HEK293 (cell line): Measurements from ENCODE around the gene TSHZ2.

Source experiments
- CTCF ChIA-PET: fragments of 350-600 bp; formaldehyde crosslinking; extraction: SDS; loops from one replicate; lab custom pipeline; 2021; ENCODE audit warnings: antibody characterized with exemption; lab: Yijun Ruan, JAX
- POLR2A ChIA-PET: fragments of 300-600 bp; formaldehyde crosslinking; extraction: SDS; loops from one replicate; lab custom pipeline; 2020; ENCODE audit warnings: antibody characterized with exemption, inconsistent platforms; lab: Yijun Ruan, JAX
- H3K27ac ChIP-seq: fragments of 200-500 bp; sonication (Bioruptor generic); 2 replicates; pipeline ENCODE4 v1.5.1; 2014; ENCODE audit warnings: low read depth, low read length, control low read depth, inconsistent platforms; ENCODE audit errors: extremely low read depth
- H3K36me3 ChIP-seq, 2 experiments: fragments of 200-500 bp in 1 of 2; sonication (Bioruptor generic) in 1 of 2; 1 replicate in 1 of 2; 2 replicates in 1 of 2; pipeline ENCODE4 v1.5.1; 2014 to 2017; ENCODE audit warnings: inconsistent platforms in 2 of 2, low read length in 2 of 2; ENCODE audit not compliant: control insufficient read depth in 2 of 2, insufficient read depth in 1 of 2
- H3K4me1 ChIP-seq: fragments of 200-500 bp; sonication (Bioruptor generic); 2 replicates; pipeline ENCODE4 v1.5.1; 2014; ENCODE audit warnings: mild to moderate bottlenecking, low read length, inconsistent platforms; ENCODE audit not compliant: control insufficient read depth, insufficient read depth
- H3K4me3 ChIP-seq: 2 replicates; pipeline ENCODE4 v1.5.1; 2011; ENCODE audit warnings: low read depth, mild to moderate bottlenecking, control low read depth, low read length, moderate library complexity
- H3K9me3 ChIP-seq: fragments of 200-500 bp; sonication (Bioruptor generic); 2 replicates; pipeline ENCODE4 v1.5.1; 2014; ENCODE audit warnings: low read depth, low read length, inconsistent platforms; ENCODE audit not compliant: control insufficient read depth, insufficient read depth
- GLI2 ChIP-seq: fragments of 450-650 bp; formaldehyde crosslinking; IDR thresholded peaks from 2 replicates; pipeline ENCODE4; 2017; ENCODE audit warnings: missing biosample characterization, missing genetic modification characterization, low read depth, borderline replicate concordance
- OVOL3 ChIP-seq: fragments of 450-650 bp; formaldehyde crosslinking; IDR thresholded peaks from 2 replicates; pipeline ENCODE4 v1.5.1; 2016; ENCODE audit warnings: missing biosample characterization, missing genetic modification characterization
- REPIN1 ChIP-seq: fragments of 450-650 bp; formaldehyde crosslinking; IDR thresholded peaks from 2 replicates; pipeline ENCODE4 v1.5.1; 2017; ENCODE audit warnings: missing biosample characterization, missing genetic modification characterization, low read depth
- SP2 ChIP-seq: fragments of 450-650 bp; formaldehyde crosslinking; IDR thresholded peaks from 2 replicates; pipeline ENCODE4 v1.5.1; 2016; ENCODE audit warnings: missing biosample characterization, missing genetic modification characterization
- WT1 ChIP-seq: fragments of 450-650 bp; formaldehyde crosslinking; IDR thresholded peaks from 2 replicates; pipeline ENCODE4 v1.5.1; 2016; ENCODE audit warnings: missing biosample characterization, missing genetic modification characterization
- ZFP41 ChIP-seq: fragments of 450-650 bp; formaldehyde crosslinking; IDR thresholded peaks from 2 replicates; pipeline ENCODE4 v1.5.1; 2016; ENCODE audit warnings: missing biosample characterization, missing genetic modification characterization, borderline replicate concordance
- ZNF174 ChIP-seq: fragments of 450-650 bp; formaldehyde crosslinking; IDR thresholded peaks from 2 replicates; pipeline ENCODE4 v1.5.0; 2017; ENCODE audit warnings: missing biosample characterization, mild to moderate bottlenecking, missing genetic modification characterization
- ZNF2 ChIP-seq: fragments of 450-650 bp; formaldehyde crosslinking; IDR thresholded peaks from 2 replicates; pipeline ENCODE4 v1.5.1; 2016; ENCODE audit warnings: missing biosample characterization, missing genetic modification characterization
- ZNF24 ChIP-seq: fragments of 450-650 bp; formaldehyde crosslinking; IDR thresholded peaks from 2 replicates; pipeline ENCODE4 v1.5.1; 2016; ENCODE audit warnings: missing biosample characterization, missing genetic modification characterization
- ZNF404 ChIP-seq: fragments of 450-650 bp; formaldehyde crosslinking; IDR thresholded peaks from 2 replicates; pipeline ENCODE4 v1.5.1; 2017; ENCODE audit warnings: missing biosample characterization, missing genetic modification characterization
- ZNF529 ChIP-seq: fragments of 450-650 bp; formaldehyde crosslinking; IDR thresholded peaks from 2 replicates; pipeline ENCODE4 v1.5.1; 2017; ENCODE audit warnings: missing genetic modification characterization, missing biosample characterization; ENCODE audit not compliant: insufficient replicate concordance
- ZNF560 ChIP-seq: fragments of 450-650 bp; formaldehyde crosslinking; IDR thresholded peaks from 2 replicates; pipeline ENCODE4 v1.5.1; 2017; ENCODE audit warnings: missing biosample characterization, missing genetic modification characterization, borderline replicate concordance
- ZNF670 ChIP-seq: fragments of 450-650 bp; formaldehyde crosslinking; IDR thresholded peaks from 2 replicates; pipeline ENCODE4 v1.5.1; 2016; ENCODE audit warnings: missing biosample characterization, missing genetic modification characterization, low read depth
- ZNF785 ChIP-seq: fragments of 450-650 bp; formaldehyde crosslinking; IDR thresholded peaks from 2 replicates; pipeline ENCODE4 v1.5.1; 2016; ENCODE audit warnings: missing biosample characterization, missing genetic modification characterization
- TF ChIP-seq, protein P1 (sequence below): fragments of 450-650 bp; formaldehyde crosslinking; IDR thresholded peaks from 2 replicates; pipeline ENCODE4 v1.5.1; 2016; ENCODE audit warnings: missing biosample characterization, missing genetic modification characterization
- TF ChIP-seq, protein P2 (sequence below): fragments of 450-650 bp; formaldehyde crosslinking; IDR thresholded peaks from 2 replicates; pipeline ENCODE4 v1.5.1; 2016; ENCODE audit warnings: missing biosample characterization, missing genetic modification characterization, borderline replicate concordance
- TF ChIP-seq, protein P3 (sequence below): fragments of 450-650 bp; formaldehyde crosslinking; IDR thresholded peaks from 2 replicates; pipeline ENCODE4 v1.5.1; 2017; ENCODE audit warnings: missing biosample characterization, missing genetic modification characterization
- TF ChIP-seq, protein P4 (sequence below): fragments of 450-650 bp; formaldehyde crosslinking; IDR thresholded peaks from 2 replicates; pipeline ENCODE4 v1.5.1; 2016; ENCODE audit warnings: missing biosample characterization, missing genetic modification characterization
- TF ChIP-seq, protein P5 (sequence below): fragments of 450-650 bp; formaldehyde crosslinking; IDR thresholded peaks from 2 replicates; pipeline ENCODE4 v1.5.1; 2017; ENCODE audit warnings: missing biosample characterization, missing genetic modification characterization

Gene TSHZ2

DNA sequence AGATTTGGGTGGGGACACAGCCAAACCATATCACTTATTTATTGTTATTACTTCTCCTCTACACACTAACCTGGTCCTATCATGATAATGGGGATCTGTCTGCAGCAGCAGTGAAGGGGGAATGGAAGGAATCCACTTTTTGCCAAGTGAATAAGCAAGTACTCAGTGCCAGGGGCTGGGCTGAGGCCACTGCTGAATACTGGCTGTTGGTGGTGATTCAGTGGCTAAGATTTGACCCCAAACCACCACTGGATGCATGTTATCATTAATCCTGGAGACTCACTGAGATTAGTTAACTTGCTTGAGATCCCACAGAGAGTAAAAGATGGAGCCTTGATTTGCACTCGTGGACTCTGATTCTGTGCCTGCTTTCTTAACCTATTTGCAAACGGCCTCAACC is 127.7 kb downstream of the TSHZ2 start:
- no peaks in the 10 kb centered on the region for H3K4me1 ChIP-seq
- no peaks in the 10 kb centered on the region for H3K9me3 ChIP-seq
- H3K4me3 ChIP-seq = no peak overlapping the region
- H3K27ac ChIP-seq = no peak overlapping the region
- no peak for TF ChIP-seq ZNF529
- TF ChIP-seq, protein P1, sequence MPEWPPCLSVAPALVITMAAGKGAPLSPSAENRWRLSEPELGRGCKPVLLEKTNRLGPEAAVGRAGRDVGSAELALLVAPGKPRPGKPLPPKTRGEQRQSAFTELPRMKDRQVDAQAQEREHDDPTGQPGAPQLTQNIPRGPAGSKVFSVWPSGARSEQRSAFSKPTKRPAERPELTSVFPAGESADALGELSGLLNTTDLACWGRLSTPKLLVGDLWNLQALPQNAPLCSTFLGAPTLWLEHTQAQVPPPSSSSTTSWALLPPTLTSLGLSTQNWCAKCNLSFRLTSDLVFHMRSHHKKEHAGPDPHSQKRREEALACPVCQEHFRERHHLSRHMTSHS (tag by site-specific recombination) = no peak
- no peak for TF ChIP-seq OVOL3 (tag by site-specific recombination)
- TF ChIP-seq REPIN1 (tag by site-specific recombination) = no peak
- no peak for TF ChIP-seq ZNF670 (tag by site-specific recombination)
- no peak for TF ChIP-seq ZNF560 (tag by site-specific recombination)
- no peak for TF ChIP-seq ZNF2 (tag by site-specific recombination)
- no peak for TF ChIP-seq ZNF404
- TF ChIP-seq ZNF174 = no peak
- TF ChIP-seq, protein P2, sequence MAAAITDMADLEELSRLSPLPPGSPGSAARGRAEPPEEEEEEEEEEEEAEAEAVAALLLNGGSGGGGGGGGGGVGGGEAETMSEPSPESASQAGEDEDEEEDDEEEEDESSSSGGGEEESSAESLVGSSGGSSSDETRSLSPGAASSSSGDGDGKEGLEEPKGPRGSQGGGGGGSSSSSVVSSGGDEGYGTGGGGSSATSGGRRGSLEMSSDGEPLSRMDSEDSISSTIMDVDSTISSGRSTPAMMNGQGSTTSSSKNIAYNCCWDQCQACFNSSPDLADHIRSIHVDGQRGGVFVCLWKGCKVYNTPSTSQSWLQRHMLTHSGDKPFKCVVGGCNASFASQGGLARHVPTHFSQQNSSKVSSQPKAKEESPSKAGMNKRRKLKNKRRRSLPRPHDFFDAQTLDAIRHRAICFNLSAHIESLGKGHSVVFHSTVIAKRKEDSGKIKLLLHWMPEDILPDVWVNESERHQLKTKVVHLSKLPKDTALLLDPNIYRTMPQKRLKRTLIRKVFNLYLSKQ (tag by site-specific recombination) = no peak
- TF ChIP-seq ZNF785 (tag by site-specific recombination) = no peak
- TF ChIP-seq WT1 (tag by site-specific recombination) = no peak
- TF ChIP-seq, protein P3, sequence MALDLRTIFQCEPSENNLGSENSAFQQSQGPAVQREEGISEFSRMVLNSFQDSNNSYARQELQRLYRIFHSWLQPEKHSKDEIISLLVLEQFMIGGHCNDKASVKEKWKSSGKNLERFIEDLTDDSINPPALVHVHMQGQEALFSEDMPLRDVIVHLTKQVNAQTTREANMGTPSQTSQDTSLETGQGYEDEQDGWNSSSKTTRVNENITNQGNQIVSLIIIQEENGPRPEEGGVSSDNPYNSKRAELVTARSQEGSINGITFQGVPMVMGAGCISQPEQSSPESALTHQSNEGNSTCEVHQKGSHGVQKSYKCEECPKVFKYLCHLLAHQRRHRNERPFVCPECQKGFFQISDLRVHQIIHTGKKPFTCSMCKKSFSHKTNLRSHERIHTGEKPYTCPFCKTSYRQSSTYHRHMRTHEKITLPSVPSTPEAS (tag by site-specific recombination) = no peak
- no peak for TF ChIP-seq ZFP41 (tag by site-specific recombination)
- TF ChIP-seq, protein P4, sequence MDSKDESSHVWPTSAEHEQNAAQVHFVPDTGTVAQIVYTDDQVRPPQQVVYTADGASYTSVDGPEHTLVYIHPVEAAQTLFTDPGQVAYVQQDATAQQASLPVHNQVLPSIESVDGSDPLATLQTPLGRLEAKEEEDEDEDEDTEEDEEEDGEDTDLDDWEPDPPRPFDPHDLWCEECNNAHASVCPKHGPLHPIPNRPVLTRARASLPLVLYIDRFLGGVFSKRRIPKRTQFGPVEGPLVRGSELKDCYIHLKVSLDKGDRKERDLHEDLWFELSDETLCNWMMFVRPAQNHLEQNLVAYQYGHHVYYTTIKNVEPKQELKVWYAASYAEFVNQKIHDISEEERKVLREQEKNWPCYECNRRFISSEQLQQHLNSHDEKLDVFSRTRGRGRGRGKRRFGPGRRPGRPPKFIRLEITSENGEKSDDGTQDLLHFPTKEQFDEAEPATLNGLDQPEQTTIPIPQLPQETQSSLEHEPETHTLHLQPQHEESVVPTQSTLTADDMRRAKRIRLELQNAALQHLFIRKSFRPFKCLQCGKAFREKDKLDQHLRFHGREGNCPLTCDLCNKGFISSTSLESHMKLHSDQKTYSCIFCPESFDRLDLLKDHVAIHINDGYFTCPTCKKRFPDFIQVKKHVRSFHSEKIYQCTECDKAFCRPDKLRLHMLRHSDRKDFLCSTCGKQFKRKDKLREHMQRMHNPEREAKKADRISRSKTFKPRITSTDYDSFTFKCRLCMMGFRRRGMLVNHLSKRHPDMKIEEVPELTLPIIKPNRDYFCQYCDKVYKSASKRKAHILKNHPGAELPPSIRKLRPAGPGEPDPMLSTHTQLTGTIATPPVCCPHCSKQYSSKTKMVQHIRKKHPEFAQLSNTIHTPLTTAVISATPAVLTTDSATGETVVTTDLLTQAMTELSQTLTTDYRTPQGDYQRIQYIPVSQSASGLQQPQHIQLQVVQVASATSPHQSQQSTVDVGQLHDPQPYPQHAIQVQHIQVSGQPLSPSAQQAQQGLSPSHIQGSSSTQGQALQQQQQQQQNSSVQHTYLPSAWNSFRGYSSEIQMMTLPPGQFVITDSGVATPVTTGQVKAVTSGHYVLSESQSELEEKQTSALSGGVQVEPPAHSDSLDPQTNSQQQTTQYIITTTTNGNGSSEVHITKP = no peak
- TF ChIP-seq ZNF24 (tag by site-specific recombination) = no peak
- TF ChIP-seq, protein P5, sequence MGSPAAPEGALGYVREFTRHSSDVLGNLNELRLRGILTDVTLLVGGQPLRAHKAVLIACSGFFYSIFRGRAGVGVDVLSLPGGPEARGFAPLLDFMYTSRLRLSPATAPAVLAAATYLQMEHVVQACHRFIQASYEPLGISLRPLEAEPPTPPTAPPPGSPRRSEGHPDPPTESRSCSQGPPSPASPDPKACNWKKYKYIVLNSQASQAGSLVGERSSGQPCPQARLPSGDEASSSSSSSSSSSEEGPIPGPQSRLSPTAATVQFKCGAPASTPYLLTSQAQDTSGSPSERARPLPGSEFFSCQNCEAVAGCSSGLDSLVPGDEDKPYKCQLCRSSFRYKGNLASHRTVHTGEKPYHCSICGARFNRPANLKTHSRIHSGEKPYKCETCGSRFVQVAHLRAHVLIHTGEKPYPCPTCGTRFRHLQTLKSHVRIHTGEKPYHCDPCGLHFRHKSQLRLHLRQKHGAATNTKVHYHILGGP (tag by site-specific recombination) = no peak
- no peak for TF ChIP-seq SP2
- no peak for TF ChIP-seq GLI2 (tag by site-specific recombination)
- ChIA-PET CTCF (no interaction called here), POLR2A (no interaction called here)
- no peaks in the 10 kb centered on the region for H3K36me3 ChIP-seq
